HG03175 (cell line): Measurements from ENCODE around the gene CCSER1.
A peak's percentile ranks its signal among the peaks of the same experiment; 100 is the strongest.
"Not testable (repeated sequence)": the region's sequence is repeated elsewhere in the genome, so short reads cannot be mapped to it uniquely, and the experiment has no call there.

Experiments used
- ATAC-seq: cut with Tn5 transposase; IDR thresholded peaks from one replicate; pipeline ENCODE4 v1.9.1; 2021; ENCODE audit warnings: mild to moderate bottlenecking, moderate library complexity; ENCODE audit not compliant: unreplicated experiment

The CCSER1 gene

GRCh38 chr4:91108751-91109150, 981.6 kb downstream of the CCSER1 start:
- no peak for ATAC-seq

- no peak for ATAC-seq
These were observed 984.4 kb downstream of the CCSER1 start for GRCh38 chr4:91111556-91111955.

- peak; percentile 55 for ATAC-seq
These were observed 986.0 kb downstream of the CCSER1 start for GRCh38 chr4:91113130-91113706.

- no peak for ATAC-seq
These were observed 987.2 kb downstream of the CCSER1 start for GRCh38 chr4:91114386-91114785.

- ATAC-seq = peak; percentile 40
These were observed 989.7 kb downstream of the CCSER1 start for GRCh38 chr4:91116861-91117260.

GRCh38 chr4:91118597-91118996, 991.4 kb downstream of the CCSER1 start:
- peak; percentile 92 for ATAC-seq

GRCh38 chr4:91123742-91124141, 996.5 kb downstream of the CCSER1 start:
- ATAC-seq = no peak

GRCh38 chr4:91127192-91127591, 1000.0 kb downstream of the CCSER1 start:
- ATAC-seq = no peak

- no peak for ATAC-seq
These were observed 1000.6 kb downstream of the CCSER1 start for GRCh38 chr4:91127831-91128230.

- ATAC-seq = no peak
These were observed 1001.3 kb downstream of the CCSER1 start for GRCh38 chr4:91128519-91128918.

GRCh38 chr4:91147067-91147466, 1019.9 kb downstream of the CCSER1 start:
- no peak for ATAC-seq

- ATAC-seq = not testable (repeated sequence)
These were observed 1026.8 kb downstream of the CCSER1 start for GRCh38 chr4:91154041-91154440.

- ATAC-seq = not testable (repeated sequence)
These were observed 1040.9 kb downstream of the CCSER1 start for GRCh38 chr4:91167864-91168653.

GRCh38 chr4:91170768-91171167, 1043.6 kb downstream of the CCSER1 start:
- ATAC-seq = no peak

GRCh38 chr4:91171217-91171616, 1044.0 kb downstream of the CCSER1 start:
- ATAC-seq = no peak

- ATAC-seq = not testable (repeated sequence)
These were observed 1057.9 kb downstream of the CCSER1 start for GRCh38 chr4:91185061-91185460.

- no peak for ATAC-seq
These were observed 1071.8 kb downstream of the CCSER1 start for GRCh38 chr4:91198951-91199350.

GRCh38 chr4:91207535-91207934, 1080.3 kb downstream of the CCSER1 start:
- no peak for ATAC-seq

- no peak for ATAC-seq
These were observed 1085.0 kb downstream of the CCSER1 start for GRCh38 chr4:91212211-91212610.

- not testable (repeated sequence) for ATAC-seq
These were observed 1090.7 kb downstream of the CCSER1 start for GRCh38 chr4:91217831-91218403.

GRCh38 chr4:91220315-91220714, 1093.1 kb downstream of the CCSER1 start:
- no peak for ATAC-seq

GRCh38 chr4:91222014-91222413, 1094.8 kb downstream of the CCSER1 start:
- ATAC-seq = no peak
